ENCODE results near the gene ZDHHC16. TPM values are rescaled to one million over a fixed set of nuclear protein-coding genes. Genes with fewer than 3 reads are reported as not detected.
"Not testable (repeated sequence)": the region's sequence is repeated elsewhere in the genome, so short reads cannot be mapped to it uniquely, and the experiment has no call there.

Gene ZDHHC16
- total and polyA plus RNA-seq, 10 donors = 14.0 to 26.1 (median 24.9) TPM

DNA sequence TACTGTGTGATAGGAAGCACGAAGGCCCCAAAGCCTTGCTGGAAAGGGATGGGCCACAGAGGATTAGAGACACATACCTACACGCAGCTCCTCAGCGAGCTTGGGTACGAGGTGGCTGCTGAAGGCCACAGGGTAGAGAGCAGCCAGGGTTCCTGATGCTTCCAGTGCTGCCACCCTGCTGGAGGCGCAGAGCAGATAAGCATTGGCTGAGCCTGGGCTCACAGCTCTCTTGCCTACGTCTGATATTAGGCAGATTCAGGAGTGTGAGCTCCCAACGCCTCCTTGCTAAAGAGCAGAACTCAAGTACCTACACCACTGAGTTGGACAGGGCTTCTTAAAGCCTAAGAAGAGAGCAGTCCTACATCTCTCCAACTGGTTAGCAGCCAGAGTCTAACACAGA, 20.0 kb downstream of the ZDHHC16 start:
- no peak for DNase-seq
- peak overlapping the region in 1 of 8 donors; percentile 7 for H3K27ac ChIP-seq
- H3K27me3 ChIP-seq (replicated peaks in 1 of 7) = no peaks in the 10 kb centered on the region
- H3K36me3 ChIP-seq = peaks cover 5 to 100% (median 93%) of the 10 kb centered on the region in 6 donors
- intact Hi-C loops (cut with DNase I; ENCODE audit: low total_unique reads) = no loop called here
- H3K9me3 ChIP-seq = no peaks in the 10 kb centered on the region
- H3K4me1 ChIP-seq = peaks cover 0 to 15% (median 6%) of the 10 kb centered on the region in 6 donors
- WGBS, 5 donors = 92 to 97% (median 95%) methylated on average over 4 to 7 of the region's 7 CpGs
- no peak for TF ChIP-seq POLR2A (IDR thresholded peaks at IDR 0.05)
- TF ChIP-seq CTCF (IDR thresholded peaks at IDR 0.05 in 8 of 11, conservative IDR thresholded peaks at IDR 0.05 in 3 of 11) = no peak
- TF ChIP-seq POLR2AphosphoS5 (IDR thresholded peaks at IDR 0.05) = peak in 2 of 3 donors; percentile 32 to 43
- no peak overlapping the region for H3K4me3 ChIP-seq

DNA sequence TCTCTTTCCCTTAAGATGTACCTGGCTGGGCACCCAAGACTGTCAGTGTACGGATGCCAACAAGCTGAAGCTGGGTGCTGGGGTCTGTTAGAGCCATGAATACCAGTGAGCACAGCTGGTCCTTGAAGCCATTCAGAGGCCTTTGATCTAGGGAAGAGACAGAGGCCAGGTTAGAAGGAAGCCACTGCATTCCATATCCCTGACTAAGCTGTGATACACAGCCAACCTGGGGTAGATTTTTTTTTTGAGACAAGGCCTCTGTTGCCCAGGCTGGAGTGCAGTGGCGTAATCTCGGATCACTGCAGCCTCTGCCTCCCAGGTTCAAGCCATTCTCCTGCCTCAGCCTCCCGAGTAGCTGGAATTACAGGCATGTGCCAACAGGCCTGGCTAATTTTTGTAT, 20.8 kb downstream of the ZDHHC16 start:
- intact Hi-C loops (cut with DNase I; ENCODE audit: low total_unique reads) = no loop called here
- H3K4me1 ChIP-seq = peaks cover 0 to 15% (median 6%) of the 10 kb centered on the region in 6 donors

GRCh38 chr10:97468162-97468561, 22.2 kb downstream of the ZDHHC16 start:
- 74 to 92% (median 86%) methylated on average over 1 to 3 of the region's 3 CpGs for WGBS, 5 donors
- intact Hi-C loops (cut with DNase I; ENCODE audit: low total_unique reads) = no loop called here
- TF ChIP-seq POLR2AphosphoS5 (IDR thresholded peaks at IDR 0.05) (peak in 1 of 3 donors; percentile 50), CTCF (IDR thresholded peaks at IDR 0.05 in 8 of 11, conservative IDR thresholded peaks at IDR 0.05 in 3 of 11) (no peak), POLR2A (IDR thresholded peaks at IDR 0.05) (no peak)
- H3K27ac ChIP-seq = no peak overlapping the region
- no peaks in the 10 kb centered on the region for H3K9me3 ChIP-seq
- no peak overlapping the region for H3K4me3 ChIP-seq
- H3K4me1 ChIP-seq = peaks cover 0 to 15% (median 6%) of the 10 kb centered on the region in 6 donors
- no peak for DNase-seq
- no peaks in the 10 kb centered on the region for H3K27me3 ChIP-seq (replicated peaks in 1 of 7)
- H3K36me3 ChIP-seq = peaks cover 0 to 100% (median 94%) of the 10 kb centered on the region in 6 donors

More for the DNA sequence above, 20.8 kb downstream of the ZDHHC16 start:
- TF ChIP-seq CTCF (IDR thresholded peaks at IDR 0.05 in 8 of 11, conservative IDR thresholded peaks at IDR 0.05 in 3 of 11) (no peak), POLR2AphosphoS5 (IDR thresholded peaks at IDR 0.05) (no peak), POLR2A (IDR thresholded peaks at IDR 0.05) (no peak)
- Histone ChIP-seq H3K27ac (no peak overlapping the region), H3K36me3 (peaks cover 5 to 100% (median 92%) of the 10 kb centered on the region in 6 donors), H3K27me3 (replicated peaks in 1 of 7) (no peaks in the 10 kb centered on the region), H3K4me3 (no peak overlapping the region), H3K9me3 (no peaks in the 10 kb centered on the region)
- DNase-seq = no peak
- 95 to 100% (median 97%) methylated on average over 4 of the region's 4 CpGs for WGBS, 5 donors

DNA sequence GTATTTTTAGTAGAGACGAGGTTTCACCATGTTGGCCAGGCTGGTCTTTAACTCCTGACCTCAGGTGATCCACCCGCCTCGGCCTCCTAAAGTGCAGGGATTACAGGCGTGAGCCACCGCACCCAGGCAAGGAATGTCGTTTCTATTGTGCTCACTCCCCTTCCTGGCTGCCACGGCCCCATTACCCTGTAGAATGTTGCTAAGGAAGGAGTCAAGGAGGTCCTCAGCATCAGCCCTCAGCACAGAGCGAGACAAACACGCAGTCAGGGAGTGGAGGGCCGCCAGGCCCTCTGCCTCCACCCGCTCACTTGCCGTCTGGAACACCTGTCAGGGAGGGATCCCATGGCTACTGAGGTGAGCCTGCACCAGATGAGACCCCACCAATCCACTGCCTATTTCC, 22.8 kb downstream of the ZDHHC16 start:
- H3K4me3 ChIP-seq; H3K27ac ChIP-seq; intact Hi-C loops (cut with DNase I; ENCODE audit: low total_unique reads); H3K9me3 ChIP-seq; H3K27me3 ChIP-seq (replicated peaks in 1 of 7); DNase-seq: not testable (repeated sequence)
- Histone ChIP-seq H3K4me1 (peaks cover 0 to 11% (median 4%) of the 10 kb centered on the region in 6 donors), H3K36me3 (peaks cover 6 to 100% (median 94%) of the 10 kb centered on the region in 6 donors)
- peak in 1 of 3 donors; percentile 42 for TF ChIP-seq POLR2AphosphoS5 (IDR thresholded peaks at IDR 0.05)
- WGBS, 5 donors = 91 to 96% (median 92%) methylated on average over 7 to 12 of the region's 12 CpGs

Data from spleen (tissue), 11 donors.